Activated T-cell treated with anti-CD3 and anti-CD28 coated beads for 24 hours (primary cell): ENCODE results near the gene TRIM71.
"Not testable (repeated sequence)": the region's sequence is repeated elsewhere in the genome, so short reads cannot be mapped to it uniquely, and the experiment has no call there.

Experiments used
- DNase-seq: peaks from one replicate; pipeline ENCODE4 v3.0.0-alpha.2; 2020; ENCODE audit warnings: low read depth

TRIM71 gene

GRCh38 chr3:32890420-32891276, 72.9 kb downstream of the TRIM71 start:
- DNase-seq: no peak

GRCh38 chr3:32891365-32891764, 73.6 kb downstream of the TRIM71 start:
- DNase-seq: no peak

- DNase-seq: no peak
These were observed 75.1 kb downstream of the TRIM71 start for GRCh38 chr3:32892625-32893598.

GRCh38 chr3:32894977-32895376, 77.2 kb downstream of the TRIM71 start:
- no peak for DNase-seq

- no peak for DNase-seq
These were observed 77.9 kb downstream of the TRIM71 start for GRCh38 chr3:32895701-32896100.

- DNase-seq: no peak
These were observed 78.3 kb downstream of the TRIM71 start for GRCh38 chr3:32896143-32896542.

GRCh38 chr3:32897001-32897601, 79.3 kb downstream of the TRIM71 start:
- no peak for DNase-seq

GRCh38 chr3:32897981-32898623, 80.3 kb downstream of the TRIM71 start:
- DNase-seq: no peak

GRCh38 chr3:32899265-32899664, 81.5 kb downstream of the TRIM71 start:
- DNase-seq: no peak

GRCh38 chr3:32901005-32901932, 83.5 kb downstream of the TRIM71 start:
- DNase-seq: no peak

- peak; percentile 32 for DNase-seq
These were observed 85.1 kb downstream of the TRIM71 start for GRCh38 chr3:32902887-32903371.

GRCh38 chr3:32903953-32904352, 86.2 kb downstream of the TRIM71 start:
- no peak for DNase-seq

- DNase-seq: no peak
These were observed 92.2 kb downstream of the TRIM71 start for GRCh38 chr3:32909999-32910398.

GRCh38 chr3:32910954-32911353, 93.2 kb downstream of the TRIM71 start:
- DNase-seq: no peak

- no peak for DNase-seq
These were observed 94.2 kb downstream of the TRIM71 start for GRCh38 chr3:32912046-32912445.

- DNase-seq: no peak
These were observed 96.1 kb downstream of the TRIM71 start for GRCh38 chr3:32913790-32914446.

GRCh38 chr3:32919920-32920319, 102.1 kb downstream of the TRIM71 start:
- no peak for DNase-seq

GRCh38 chr3:32922078-32922477, 104.3 kb downstream of the TRIM71 start:
- DNase-seq: no peak

- DNase-seq: no peak
These were observed 112.4 kb downstream of the TRIM71 start for GRCh38 chr3:32930161-32930560.

- not testable (repeated sequence) for DNase-seq
These were observed 113.5 kb downstream of the TRIM71 start for GRCh38 chr3:32931273-32931672.
